T47D (cell line): ENCODE data around the gene S100A2.
"Not testable (repeated sequence)": the region's sequence is repeated elsewhere in the genome, so short reads cannot be mapped to it uniquely, and the experiment has no call there.

Experiments
- DNase-seq, 2 experiments: peaks; one replicate each; pipeline versions ENCODE4 v3.0.0 to v3.0.0-alpha.2; 2011 to 2012; ENCODE audit warnings: low read depth in 1 of 2, low spot score in 1 of 2
- JUND ChIP-seq: IDR thresholded peaks from 2 replicates; pipeline ENCODE4 v1.6.1; 2012; ENCODE audit warnings: low read depth
- in situ Hi-C: cut with HindIII; loops from 2 replicates; pipeline ENCODE4 v1.10.0; 2016; ENCODE audit warnings: low sequenced_read_pairs, low pct_unique_long_range_greater_than_20kb

The S100A2 gene

GRCh38 chr1:153585006-153585405 is 19.4 kb upstream of the S100A2 start:
- in situ Hi-C loops = no loop called here
- DNase-seq = no peak
- no peak for TF ChIP-seq JUND

DNA sequence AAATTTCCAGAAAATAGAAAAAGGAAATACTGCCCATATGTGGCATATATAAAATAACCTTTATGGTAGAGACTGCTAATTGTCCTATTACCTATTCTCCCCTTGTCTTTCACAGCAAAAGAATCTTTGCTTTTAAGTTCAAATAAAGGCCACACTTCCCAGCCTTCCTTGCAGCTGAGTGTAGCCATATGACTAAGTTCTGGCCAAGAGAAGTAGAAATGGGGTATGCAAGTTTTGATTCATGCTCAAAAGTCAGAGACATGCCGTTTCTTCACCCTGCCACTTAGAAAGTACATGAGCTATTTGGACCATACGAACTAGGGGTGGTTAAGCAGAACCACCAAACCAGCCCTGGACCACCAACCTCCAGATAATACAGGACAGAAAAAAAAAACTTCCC is 18.3 kb upstream of the S100A2 start:
- no peak for TF ChIP-seq JUND
- in situ Hi-C loops = no loop called here
- DNase-seq = no peak

GRCh38 chr1:153583514-153583913 is 17.9 kb upstream of the S100A2 start:
- DNase-seq, in situ Hi-C loops: not testable (repeated sequence)

- in situ Hi-C loops, DNase-seq: not testable (repeated sequence)
Measured at GRCh38 chr1:153582836-153583235, 17.2 kb upstream of the S100A2 start.

DNA sequence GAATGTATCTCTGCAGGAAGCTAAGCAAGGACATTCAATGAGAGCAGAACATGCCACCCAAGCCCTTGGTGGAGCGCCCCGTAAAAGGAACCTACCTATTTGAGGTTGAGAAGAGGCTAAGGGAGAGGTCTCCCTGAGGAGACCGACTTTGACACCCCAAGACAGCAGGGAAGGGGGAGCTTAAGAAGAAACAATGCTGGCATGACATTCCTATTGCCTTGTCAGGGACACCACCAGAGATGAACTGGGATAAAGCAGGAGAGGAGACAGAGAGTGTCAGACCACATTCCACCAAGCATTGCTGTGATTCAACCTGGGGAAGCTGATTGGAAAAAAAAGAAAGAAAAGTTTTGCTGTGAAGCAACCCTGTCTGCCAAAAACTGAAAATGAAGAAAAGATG is 13.3 kb upstream of the S100A2 start:
- TF ChIP-seq JUND = no peak
- no peak for DNase-seq
- in situ Hi-C loops = no loop called here

DNA sequence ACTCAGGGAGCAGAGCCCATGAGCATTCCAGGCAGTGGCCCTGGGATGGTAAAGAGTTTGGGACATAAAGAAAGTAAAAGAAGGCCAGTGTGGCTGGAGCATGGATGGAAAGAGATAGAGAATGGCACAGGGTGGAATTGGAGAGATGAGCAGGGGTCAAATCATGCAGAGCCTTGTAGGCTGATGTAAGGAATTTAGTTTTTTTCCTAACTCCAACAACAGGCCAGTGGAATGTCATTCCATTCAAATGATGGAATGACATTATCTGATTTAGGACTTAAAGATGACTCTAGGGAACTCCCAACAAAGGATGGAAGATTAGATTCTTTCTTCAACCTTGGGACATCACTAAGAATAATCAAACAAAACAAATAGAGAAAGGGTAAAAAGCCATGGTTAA is 12.8 kb upstream of the S100A2 start:
- in situ Hi-C loops = no loop called here
- no peak for DNase-seq
- TF ChIP-seq JUND = no peak

DNA sequence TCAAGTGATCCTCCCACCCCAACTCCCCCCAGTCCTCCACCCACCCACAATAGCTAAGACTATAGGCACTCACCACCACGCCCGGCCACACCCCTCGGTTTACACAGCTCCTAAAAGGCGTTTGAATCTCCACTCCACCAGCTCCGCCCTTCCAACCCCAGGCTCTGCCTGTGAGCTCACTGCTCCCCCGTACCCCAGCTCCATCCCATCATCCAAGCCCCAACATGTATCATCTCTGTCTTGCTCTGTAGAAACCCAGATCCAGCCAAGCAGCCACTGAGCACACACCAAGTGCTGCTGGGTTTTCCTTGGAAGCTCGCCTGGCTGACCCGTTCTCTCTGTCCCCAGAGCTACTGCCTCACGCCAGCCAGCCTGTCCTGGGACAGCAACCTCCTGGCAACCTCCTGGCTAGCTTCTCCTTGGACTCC is 12.0 kb upstream of the S100A2 start:
- DNase-seq = no peak
- no peak for TF ChIP-seq JUND
- in situ Hi-C loops = no loop called here

- no peak for DNase-seq
- in situ Hi-C loops = no loop called here
- TF ChIP-seq JUND = no peak
Measured at GRCh38 chr1:153577138-153577537, 11.5 kb upstream of the S100A2 start.

DNA sequence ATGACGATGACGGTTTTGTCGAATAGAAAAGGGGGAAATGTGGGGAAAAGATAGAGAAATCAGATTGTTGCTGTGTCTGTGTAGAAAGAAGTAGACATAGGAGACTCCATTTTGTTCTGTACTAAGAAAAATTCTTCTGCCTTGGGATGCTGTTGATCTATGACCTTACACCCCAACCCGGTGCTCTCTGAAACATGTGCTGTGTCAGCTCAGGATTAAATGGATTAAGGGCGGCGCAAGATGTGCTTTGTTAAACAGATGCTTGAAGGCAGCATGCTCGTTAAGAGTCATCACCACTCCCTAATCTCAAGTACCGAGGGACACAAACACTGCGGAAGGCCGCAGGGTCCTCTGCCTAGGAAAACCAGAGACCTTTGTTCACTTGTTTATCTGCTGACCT is 9.9 kb upstream of the S100A2 start:
- in situ Hi-C loops, DNase-seq: not testable (repeated sequence)

DNA sequence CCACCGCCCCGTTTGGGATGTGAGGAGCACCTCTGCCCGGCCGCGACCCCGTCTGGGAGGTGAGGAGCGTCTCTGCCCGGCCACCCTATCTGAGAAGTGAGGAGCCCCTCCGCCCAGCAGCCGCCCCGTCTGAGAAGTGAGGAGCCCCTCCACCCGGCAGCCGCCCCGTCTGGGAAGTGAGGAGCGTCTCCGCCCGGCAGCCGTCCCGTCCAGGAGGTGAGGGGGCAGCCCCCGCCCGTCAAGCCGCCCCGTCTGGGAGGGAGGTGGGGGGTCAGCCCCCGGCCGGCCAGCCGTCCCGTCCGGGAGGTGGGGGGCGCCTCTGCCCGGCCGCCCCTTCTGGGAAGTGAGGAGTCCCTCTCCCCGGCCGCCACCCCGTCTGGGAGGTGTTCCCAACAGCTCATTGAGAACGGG is 9.4 kb upstream of the S100A2 start:
- DNase-seq, in situ Hi-C loops: not testable (repeated sequence)

- TF ChIP-seq JUND = no peak
- DNase-seq = no peak
- in situ Hi-C loops = no loop called here
Measured at GRCh38 chr1:153573351-153573750, 7.7 kb upstream of the S100A2 start.

GRCh38 chr1:153572569-153573015 is 6.9 kb upstream of the S100A2 start:
- TF ChIP-seq JUND = no peak
- DNase-seq = peak; percentile 90 to 94
- in situ Hi-C loops = no loop called here

DNA sequence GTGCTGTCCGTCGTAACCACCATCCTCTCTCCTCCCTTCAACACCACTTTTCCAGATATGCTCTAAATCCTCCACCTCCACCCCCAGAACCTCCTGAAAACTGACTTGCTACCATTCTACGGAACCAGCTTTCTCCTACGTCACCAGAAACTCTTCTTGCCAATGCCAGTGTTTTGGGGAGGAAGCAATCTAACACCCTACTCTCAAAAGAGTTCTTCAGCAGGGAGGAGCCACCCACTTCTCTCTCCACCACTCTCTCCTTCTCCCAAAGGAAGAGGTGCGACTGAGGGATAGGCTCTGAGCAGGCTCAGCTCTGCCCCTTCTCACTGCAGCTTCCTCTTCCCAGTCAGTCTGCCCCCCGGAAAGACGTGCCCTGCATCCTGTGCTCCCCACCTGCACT is 6.1 kb upstream of the S100A2 start:
- in situ Hi-C loops = no loop called here
- no peak for DNase-seq
- no peak for TF ChIP-seq JUND

- in situ Hi-C loops = no loop called here
- no peak for DNase-seq
- no peak for TF ChIP-seq JUND
Measured at GRCh38 chr1:153570874-153571273, 5.2 kb upstream of the S100A2 start.

GRCh38 chr1:153569465-153569864 is 3.8 kb upstream of the S100A2 start:
- no peak for TF ChIP-seq JUND
- no peak for DNase-seq
- in situ Hi-C loops = no loop called here
